ENCODE data around the gene DNAJC25.

- TF ChIP-seq ZBTB7A (IDR thresholded peaks at IDR 0.05; ENCODE audit: low read depth) = no peak
- TF ChIP-seq TAF1 (IDR thresholded peaks at IDR 0.05; ENCODE audit: low read depth) = no peak
- TF ChIP-seq FOXM1 (IDR thresholded peaks at IDR 0.05; ENCODE audit: borderline replicate concordance, low read depth) = no peak
- no peak for TF ChIP-seq EP300 (IDR thresholded peaks at IDR 0.05; ENCODE audit: borderline replicate concordance)
- no peak for TF ChIP-seq CREB1 (IDR thresholded peaks at IDR 0.05; ENCODE audit: low read depth)
- TF ChIP-seq RAD21 (IDR thresholded peaks at IDR 0.05; ENCODE audit: low read depth) = no peak
- TF ChIP-seq, protein P1, sequence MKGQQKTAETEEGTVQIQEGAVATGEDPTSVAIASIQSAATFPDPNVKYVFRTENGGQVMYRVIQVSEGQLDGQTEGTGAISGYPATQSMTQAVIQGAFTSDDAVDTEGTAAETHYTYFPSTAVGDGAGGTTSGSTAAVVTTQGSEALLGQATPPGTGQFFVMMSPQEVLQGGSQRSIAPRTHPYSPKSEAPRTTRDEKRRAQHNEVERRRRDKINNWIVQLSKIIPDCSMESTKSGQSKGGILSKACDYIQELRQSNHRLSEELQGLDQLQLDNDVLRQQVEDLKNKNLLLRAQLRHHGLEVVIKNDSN (IDR thresholded peaks at IDR 0.05) = no peak
- TF ChIP-seq TEAD4 (IDR thresholded peaks at IDR 0.05) = no peak
- TF ChIP-seq YY1 (IDR thresholded peaks at IDR 0.05; ENCODE audit: low read depth) = no peak
- TF ChIP-seq MAX (IDR thresholded peaks at IDR 0.05) = no peak
- no peak for TF ChIP-seq CEBPB (IDR thresholded peaks at IDR 0.05)
Measured at GRCh38 chr9:111627260-111627963, 3.7 kb upstream of the DNAJC25 start.
